ENCODE measurements around the gene MYO7B. TPM values are rescaled to one million over a fixed set of nuclear protein-coding genes. Genes with fewer than 3 reads are reported as not detected.

Gene MYO7B
- total and polyA plus RNA-seq, 2 donors (not counting 1 experiment from before 2014, with no cell fraction given), result 5.0 to 68.2 TPM

DNA sequence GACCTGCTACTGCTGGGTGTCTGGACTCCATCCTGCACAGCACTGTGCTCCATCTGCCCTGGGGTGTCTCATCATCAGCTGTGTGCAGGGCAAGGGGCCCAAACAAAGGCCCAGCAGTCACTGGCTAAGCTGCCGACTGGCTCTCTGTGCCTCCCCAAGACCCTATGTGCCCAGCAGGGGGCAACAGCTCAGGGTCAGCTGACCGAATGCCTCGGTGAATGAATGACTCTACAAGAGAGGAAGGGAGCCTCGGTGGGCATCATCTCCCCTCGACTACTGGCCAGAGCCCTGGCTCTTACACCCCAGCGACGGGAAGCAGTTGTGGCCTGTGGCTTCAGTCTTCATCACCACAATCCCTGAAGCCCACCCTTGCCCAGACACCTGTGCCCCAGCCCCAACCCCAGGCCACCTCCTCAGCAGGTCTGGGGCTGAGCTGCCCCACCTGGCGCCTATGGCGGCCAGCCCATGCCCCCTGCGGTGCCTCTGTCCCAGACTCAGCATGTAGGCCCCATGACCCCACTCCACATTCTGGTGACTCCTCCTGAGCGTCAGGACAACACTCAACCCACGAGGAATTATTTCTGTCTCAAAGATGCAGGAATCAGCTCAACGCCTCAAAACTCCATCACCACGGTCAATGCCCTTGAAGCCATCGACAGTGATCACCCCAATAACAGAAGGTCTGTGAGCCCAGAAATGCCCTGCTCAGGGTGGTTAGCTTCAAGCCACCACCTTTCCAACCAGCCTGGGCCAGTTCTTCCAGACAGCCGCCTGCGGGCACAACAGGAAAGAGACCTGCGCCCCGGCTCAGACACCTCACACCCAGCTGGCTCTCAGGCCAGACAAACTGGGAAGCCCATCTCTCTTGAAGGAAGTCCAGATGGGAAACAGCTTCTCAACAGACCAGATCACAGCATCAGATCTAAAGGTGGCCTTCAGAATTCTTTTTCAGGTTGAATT is 108.9 kb downstream of the MYO7B start:
- Histone ChIP-seq H2AFZ (ENCODE audit: insufficient read depth, low read depth, low read length, poor library complexity, severe bottlenecking) (no peak overlapping the region), H3K27me3 (replicated peaks in 1 of 4; ENCODE audit: control extremely low read depth in 1 of 4, control insufficient read depth in 3 of 4, insufficient read depth in 4 of 4, low read length in 3 of 4) (no peaks in the 10 kb centered on the region), H3K4me1 (ENCODE audit: control insufficient read depth in 2 of 2, insufficient read depth in 2 of 2, low read length in 2 of 2) (peaks cover 34 to 60% of the 10 kb centered on the region in 2 donors), H3K4me3 (ENCODE audit: control extremely low read depth in 1 of 5, extremely low read depth in 1 of 5, insufficient read depth in 1 of 5, low read depth in 2 of 5, low read length in 4 of 5) (no peak overlapping the region), H3K9ac (ENCODE audit: low read length) (no peak overlapping the region), H3K36me3 (replicated peaks in 1 of 2; ENCODE audit: control extremely low read depth in 1 of 2, control insufficient read depth in 1 of 2, extremely low read depth in 1 of 2, insufficient read depth in 2 of 2, low read length in 1 of 2) (no peaks in the 10 kb centered on the region), H4K20me1 (ENCODE audit: control insufficient read depth, insufficient read depth, low read length, poor library complexity, severe bottlenecking) (no peaks in the 10 kb centered on the region), H3K27ac (ENCODE audit: low read length in 2 of 2) (no peak overlapping the region), H3K4me2 (replicated peaks; ENCODE audit: low read depth, low read length, poor library complexity, severe bottlenecking) (no peak overlapping the region), H3K79me2 (ENCODE audit: control insufficient read depth, insufficient read depth, low read length) (no peaks in the 10 kb centered on the region), H3K9me3 (ENCODE audit: control extremely low read depth in 1 of 3, control insufficient read depth in 2 of 3, insufficient read depth in 1 of 3, low read length in 2 of 3) (no peaks in the 10 kb centered on the region)
- WGBS (ENCODE audit: insufficient coverage), result 92% methylated on average over 19 of the region's 19 CpGs
- intact Hi-C loops (cut with micrococcal nuclease), result loop anchor here (5.0 kb wide), 1 partner anchor 117 kb away; the partner anchor contains the start of gene IWS1
- Mint-ChIP-seq H3K4me1 (peaks cover 58% of the 10 kb centered on the region), H3K27me3 (no peaks in the 10 kb centered on the region), H3K4me3 (no peak overlapping the region), H3K27ac (peak overlapping the region; percentile 81), H3K9me3 (ENCODE audit: insufficient read depth) (no peaks in the 10 kb centered on the region)
- ChIA-PET POLR2A (interaction anchor here (0.6 kb wide), 1 partner anchor 56 kb away, joined by 3 read pairs; no protein-coding TSS in a partner anchor), CTCF (interaction anchor here (0.7 to 19.3 kb wide), 3 partner anchors 40 to 51 kb away, joined by 3 to 553 read pairs (median 3); no protein-coding TSS in a partner anchor)
- DNase-seq, result no peak
- no peak for ATAC-seq (ENCODE audit: low read depth)
- TF ChIP-seq, protein P1, sequence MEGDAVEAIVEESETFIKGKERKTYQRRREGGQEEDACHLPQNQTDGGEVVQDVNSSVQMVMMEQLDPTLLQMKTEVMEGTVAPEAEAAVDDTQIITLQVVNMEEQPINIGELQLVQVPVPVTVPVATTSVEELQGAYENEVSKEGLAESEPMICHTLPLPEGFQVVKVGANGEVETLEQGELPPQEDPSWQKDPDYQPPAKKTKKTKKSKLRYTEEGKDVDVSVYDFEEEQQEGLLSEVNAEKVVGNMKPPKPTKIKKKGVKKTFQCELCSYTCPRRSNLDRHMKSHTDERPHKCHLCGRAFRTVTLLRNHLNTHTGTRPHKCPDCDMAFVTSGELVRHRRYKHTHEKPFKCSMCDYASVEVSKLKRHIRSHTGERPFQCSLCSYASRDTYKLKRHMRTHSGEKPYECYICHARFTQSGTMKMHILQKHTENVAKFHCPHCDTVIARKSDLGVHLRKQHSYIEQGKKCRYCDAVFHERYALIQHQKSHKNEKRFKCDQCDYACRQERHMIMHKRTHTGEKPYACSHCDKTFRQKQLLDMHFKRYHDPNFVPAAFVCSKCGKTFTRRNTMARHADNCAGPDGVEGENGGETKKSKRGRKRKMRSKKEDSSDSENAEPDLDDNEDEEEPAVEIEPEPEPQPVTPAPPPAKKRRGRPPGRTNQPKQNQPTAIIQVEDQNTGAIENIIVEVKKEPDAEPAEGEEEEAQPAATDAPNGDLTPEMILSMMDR (IDR thresholded peaks at IDR 0.05), result no peak
- TF ChIP-seq EZH2 (IDR thresholded peaks at IDR 0.05; ENCODE audit: borderline replicate concordance, insufficient read depth, low read depth, low read length, poor library complexity, severe bottlenecking), result no peak

DNA sequence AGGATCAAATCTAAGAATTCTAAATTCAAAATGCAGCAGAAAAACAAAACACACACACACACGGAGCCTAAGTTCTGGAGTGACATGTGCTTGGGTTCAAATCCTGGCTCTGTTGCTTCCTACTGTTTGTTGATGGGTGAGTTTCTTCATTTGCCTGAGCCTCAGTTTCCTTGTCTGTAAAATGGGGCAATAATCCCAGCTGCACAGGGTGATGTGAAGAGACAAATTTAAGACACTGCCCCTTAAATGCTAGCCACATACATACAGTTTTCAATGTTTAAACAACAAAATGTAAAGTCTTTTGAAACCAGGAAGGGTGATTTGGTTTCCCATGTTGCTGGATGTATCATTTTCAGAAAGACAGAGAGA is 109.5 kb downstream of the MYO7B start:
- no CpG with 5 or more reads among the region's 1 CpG for WGBS (ENCODE audit: insufficient coverage)
- H3K27ac Mint-ChIP-seq, result no peak overlapping the region
- Histone ChIP-seq H3K9me3 (ENCODE audit: control extremely low read depth in 1 of 3, control insufficient read depth in 2 of 3, insufficient read depth in 1 of 3, low read length in 2 of 3) (no peaks in the 10 kb centered on the region), H3K27ac (ENCODE audit: low read length in 2 of 2) (no peak overlapping the region), H3K4me2 (replicated peaks; ENCODE audit: low read depth, low read length, poor library complexity, severe bottlenecking) (no peak overlapping the region), H3K79me2 (ENCODE audit: control insufficient read depth, insufficient read depth, low read length) (no peaks in the 10 kb centered on the region), H3K27me3 (replicated peaks in 1 of 4; ENCODE audit: control extremely low read depth in 1 of 4, control insufficient read depth in 3 of 4, insufficient read depth in 4 of 4, low read length in 3 of 4) (no peaks in the 10 kb centered on the region), H3K36me3 (replicated peaks in 1 of 2; ENCODE audit: control extremely low read depth in 1 of 2, control insufficient read depth in 1 of 2, extremely low read depth in 1 of 2, insufficient read depth in 2 of 2, low read length in 1 of 2) (no peaks in the 10 kb centered on the region), H3K4me3 (ENCODE audit: control extremely low read depth in 1 of 5, extremely low read depth in 1 of 5, insufficient read depth in 1 of 5, low read depth in 2 of 5, low read length in 4 of 5) (no peak overlapping the region), H2AFZ (ENCODE audit: insufficient read depth, low read depth, low read length, poor library complexity, severe bottlenecking) (no peak overlapping the region), H3K9ac (ENCODE audit: low read length) (no peak overlapping the region), H3K4me1 (ENCODE audit: control insufficient read depth in 2 of 2, insufficient read depth in 2 of 2, low read length in 2 of 2) (peaks cover 31 to 60% of the 10 kb centered on the region in 2 donors), H4K20me1 (ENCODE audit: control insufficient read depth, insufficient read depth, low read length, poor library complexity, severe bottlenecking) (no peaks in the 10 kb centered on the region)
- no peaks in the 10 kb centered on the region for H3K27me3 Mint-ChIP-seq
- TF ChIP-seq, protein P1 (IDR thresholded peaks at IDR 0.05), result no peak
- no peak for TF ChIP-seq EZH2 (IDR thresholded peaks at IDR 0.05; ENCODE audit: borderline replicate concordance, insufficient read depth, low read depth, low read length, poor library complexity, severe bottlenecking)
- DNase-seq (no peak), ATAC-seq (ENCODE audit: low read depth) (no peak)
- peaks cover 58% of the 10 kb centered on the region for H3K4me1 Mint-ChIP-seq
- no peaks in the 10 kb centered on the region for H3K9me3 Mint-ChIP-seq (ENCODE audit: insufficient read depth)
- ChIA-PET CTCF (interaction anchor here (0.7 to 19.3 kb wide), 3 partner anchors 41 to 52 kb away, joined by 3 to 553 read pairs (median 3); no protein-coding TSS in a partner anchor), POLR2A (no interaction called here)
- intact Hi-C loops (cut with micrococcal nuclease), result loop anchor here (5.0 kb wide), 1 partner anchor 118 kb away; the partner anchor contains the start of gene IWS1
- no peak overlapping the region for H3K4me3 Mint-ChIP-seq

Measured in B cell (primary cell).